H9 (cell line): ENCODE results near the gene RARG. TPM values are rescaled to one million over a fixed set of nuclear protein-coding genes. Genes with fewer than 3 reads are reported as not detected.

Experiments used
- DNase-seq: peaks from one replicate; pipeline ENCODE4 v3.0.0-alpha.2; 2017
- H2AFZ ChIP-seq: one replicate; pipeline ENCODE4 v1.6.1; 2013; ENCODE audit warnings: mild to moderate bottlenecking, low read length, control low read depth, moderate library complexity
- H2AK5ac ChIP-seq: 2 replicates; pipeline ENCODE4 v1.6.1; 2013; ENCODE audit warnings: low read length, control low read depth, mixed read lengths; ENCODE audit not compliant: insufficient read length
- H2BK120ac ChIP-seq: one replicate; pipeline ENCODE4 v1.6.1; 2013; ENCODE audit warnings: low read depth, mild to moderate bottlenecking, low read length, control low read depth, inconsistent platforms; ENCODE audit not compliant: poor library complexity, severe bottlenecking
- H2BK12ac ChIP-seq: 2 replicates; pipeline ENCODE4 v1.6.1; 2013; ENCODE audit warnings: low read length, control low read depth, mixed read lengths, low read depth; ENCODE audit not compliant: insufficient read length
- H2BK15ac ChIP-seq: 2 replicates; pipeline ENCODE4 v1.6.1; 2013; ENCODE audit warnings: low read depth, low read length, control low read depth
- H2BK20ac ChIP-seq: one replicate; pipeline ENCODE4 v1.6.1; 2013; ENCODE audit warnings: low read depth, mild to moderate bottlenecking, low read length, control low read depth, inconsistent platforms; ENCODE audit not compliant: poor library complexity, severe bottlenecking
- H2BK5ac ChIP-seq: 2 replicates; pipeline ENCODE4 v1.6.1; 2013; ENCODE audit warnings: low read length, control low read depth, mixed read lengths; ENCODE audit not compliant: insufficient read length
- H3K14ac ChIP-seq: 2 replicates; pipeline ENCODE4 v1.6.1; 2013; ENCODE audit warnings: low read length, control low read depth; ENCODE audit not compliant: insufficient read depth
- H3K18ac ChIP-seq: 2 replicates; pipeline ENCODE4 v1.6.1; 2013; ENCODE audit warnings: low read depth, mild to moderate bottlenecking, mixed read lengths, low read length, control low read depth; ENCODE audit not compliant: insufficient read length
- H3K23ac ChIP-seq: 2 replicates; pipeline ENCODE4 v1.6.1; 2013; ENCODE audit warnings: low read length, control low read depth, mixed read lengths, low read depth; ENCODE audit not compliant: insufficient read length
- H3K23me2 ChIP-seq: 2 replicates; pipeline ENCODE4 v1.6.1; 2013; ENCODE audit warnings: low read depth, mild to moderate bottlenecking, mixed read lengths, low read length, control low read depth; ENCODE audit not compliant: insufficient read length, poor library complexity, severe bottlenecking
- H3K27ac ChIP-seq: 2 replicates; pipeline ENCODE4 v1.5.1; 2013; ENCODE audit warnings: low read length, control low read depth, mixed read lengths, low read depth; ENCODE audit not compliant: insufficient read length
- H3K27me3 ChIP-seq: 2 replicates; pipeline ENCODE4 v1.6.1; 2013; ENCODE audit warnings: low read length, control low read depth, inconsistent platforms; ENCODE audit not compliant: insufficient read depth
- H3K4ac ChIP-seq: 2 replicates; pipeline ENCODE4 v1.6.1; 2013; ENCODE audit warnings: low read depth, mild to moderate bottlenecking, control low read depth, inconsistent platforms, low read length, moderate library complexity
- H3K4me1 ChIP-seq: 2 replicates; pipeline ENCODE4 v1.6.1; 2013; ENCODE audit warnings: low read length, control low read depth, inconsistent platforms; ENCODE audit not compliant: insufficient read depth
- H3K4me2 ChIP-seq: 2 replicates; pipeline ENCODE4 v1.6.1; 2013; ENCODE audit warnings: low read length, control low read depth, mixed read lengths; ENCODE audit not compliant: insufficient read length, insufficient read depth
- H3K56ac ChIP-seq: 2 replicates; pipeline ENCODE4 v1.6.1; 2013; ENCODE audit warnings: low read depth, mild to moderate bottlenecking, mixed read lengths, low read length, control low read depth; ENCODE audit not compliant: insufficient read length
- H3K79me1 ChIP-seq: 2 replicates; pipeline ENCODE4 v1.6.1; 2013; ENCODE audit warnings: low read depth, mild to moderate bottlenecking, moderate library complexity, low read length, control low read depth, inconsistent platforms; ENCODE audit not compliant: insufficient read depth, poor library complexity, severe bottlenecking
- H3K79me2 ChIP-seq: 2 replicates; pipeline ENCODE4 v1.6.1; 2013; ENCODE audit warnings: low read length, control low read depth, inconsistent platforms; ENCODE audit not compliant: insufficient read depth
- H3K9ac ChIP-seq: 2 replicates; pipeline ENCODE4 v1.6.1; 2013; ENCODE audit warnings: low read length, control low read depth, mixed read lengths; ENCODE audit not compliant: insufficient read length; ENCODE audit errors: extremely low read depth
- H3K9me3 ChIP-seq: one replicate; pipeline ENCODE4 v1.6.1; 2013; ENCODE audit warnings: low read depth, low read length, inconsistent platforms; ENCODE audit not compliant: control insufficient read depth
- H3T11ph ChIP-seq: one replicate; pipeline ENCODE4 v1.6.1; 2013; ENCODE audit warnings: mild to moderate bottlenecking, low read length, control low read depth, inconsistent platforms
- H4K20me1 ChIP-seq: one replicate; pipeline ENCODE4 v1.6.1; 2013; ENCODE audit not compliant: control insufficient read depth, insufficient read length, insufficient read depth
- H4K5ac ChIP-seq: 2 replicates; pipeline ENCODE4 v1.6.1; 2013; ENCODE audit warnings: low read depth, mild to moderate bottlenecking, mixed read lengths, low read length, control low read depth; ENCODE audit not compliant: insufficient read length
- H4K8ac ChIP-seq: replicated peaks from 2 replicates; pipeline ENCODE4 v1.6.1; 2013; ENCODE audit warnings: low read length, control low read depth, mixed read lengths, low read depth; ENCODE audit not compliant: insufficient read length
- H4K91ac ChIP-seq: 2 replicates; pipeline ENCODE4 v1.6.1; 2013; ENCODE audit warnings: low read depth, mild to moderate bottlenecking, moderate library complexity, mixed read lengths, low read length, control low read depth; ENCODE audit not compliant: insufficient read length
- H3K27ac Mint-ChIP-seq, 3 experiments: 2 replicates in 2 of 3; 3 replicates in 1 of 3; pipeline ENCODE4 v1.8.0; 2020 to 2021; ENCODE audit warnings: mixed read lengths in 3 of 3, mild to moderate bottlenecking in 1 of 3, moderate library complexity in 1 of 3
- H3K27me3 Mint-ChIP-seq: 2 replicates; pipeline ENCODE4 v1.8.0; 2021; ENCODE audit warnings: low read depth, mild to moderate bottlenecking, moderate library complexity, mixed read lengths
- H3K36me3 Mint-ChIP-seq, 3 experiments: 2 replicates in 2 of 3; 3 replicates in 1 of 3; pipeline ENCODE4 v1.8.0; 2020 to 2021; ENCODE audit warnings: low read depth in 3 of 3, mixed read lengths in 3 of 3; ENCODE audit not compliant: insufficient read depth in 1 of 3
- H3K4me1 Mint-ChIP-seq, 2 experiments: 2 replicates each; pipeline ENCODE4 v1.8.0; 2020; ENCODE audit warnings: mixed read lengths in 2 of 2
- H3K4me3 Mint-ChIP-seq, 2 experiments: 2 replicates in 1 of 2; 3 replicates in 1 of 2; pipeline ENCODE4 v1.8.0; 2020 to 2021; ENCODE audit warnings: mild to moderate bottlenecking in 2 of 2, mixed read lengths in 2 of 2, moderate library complexity in 1 of 2
- H3K9me3 Mint-ChIP-seq, 2 experiments: 2 replicates in 1 of 2; 3 replicates in 1 of 2; pipeline ENCODE4 v1.8.0; 2020; ENCODE audit warnings: mild to moderate bottlenecking in 2 of 2, mixed read lengths in 2 of 2, moderate library complexity in 1 of 2
- WGBS: extraction: QIAGEN DNeasy Blood & Tissue Kit; methylation state at CpG from one replicate; pipeline ENCODE4 v1.1.7; 2013; ENCODE audit warnings: missing lambda C conversion rate, low lambda C conversion rate, mixed read lengths; ENCODE audit not compliant: insufficient read length; ENCODE audit errors: extremely low coverage; 5-methylcytosine and 5-hydroxymethylcytosine counted together
- total RNA-seq: library from RNA; stranded (reverse); gene quantifications from 2 replicates; pipeline ENCODE4 v1.2.1, GENCODE V29; 2021
- TF ChIP-seq, protein P1 (sequence below): fragments of 200-600 bp; sonication (generic); conservative IDR thresholded peaks from 3 replicates; pipeline ENCODE4 v1.8.0; 2021; ENCODE audit warnings: antibody characterized with exemption, mild to moderate bottlenecking

Gene RARG
- total RNA-seq, 1 experiment from 2014 or later: 43.7 TPM

DNA sequence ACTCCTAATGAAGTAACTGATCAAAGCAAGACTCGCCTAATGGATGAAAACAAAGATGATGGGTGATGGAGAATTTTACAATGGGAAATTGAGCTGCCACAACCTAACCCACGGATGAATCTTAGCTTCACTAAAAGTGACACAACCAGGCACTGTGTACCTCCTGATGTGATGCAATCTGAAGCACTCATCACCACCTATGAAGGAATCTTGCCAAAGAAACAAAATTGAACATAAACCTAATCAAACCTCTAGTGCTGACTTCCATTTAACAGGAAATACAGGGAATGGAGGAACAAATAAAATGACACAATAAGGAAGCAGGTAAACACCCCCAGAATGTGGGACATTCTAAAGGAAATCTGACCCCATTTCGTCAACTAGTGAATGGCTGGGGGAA, 13.3 kb upstream of the RARG start:
- no peak overlapping the region for H3K18ac ChIP-seq
- DNase-seq: no peak
- Mint-ChIP-seq H3K36me3 (no peaks in the 10 kb centered on the region), H3K4me1 (peaks cover 36 to 45% of the 10 kb centered on the region in 2 experiments), H3K4me3 (no peak overlapping the region), H3K27me3 (peaks cover 1% of the 10 kb centered on the region), H3K9me3 (no peaks in the 10 kb centered on the region; a peak in 1 of 5 replicates), H3K27ac (no peak overlapping the region)
- no peak overlapping the region for H3K14ac ChIP-seq
- no peaks in the 10 kb centered on the region for H3K79me1 ChIP-seq
- H2BK12ac ChIP-seq: no peak overlapping the region
- no peak overlapping the region for H2BK15ac ChIP-seq
- H2AK5ac ChIP-seq: no peak overlapping the region
- no peak overlapping the region for H2BK20ac ChIP-seq
- H3K56ac ChIP-seq: no peak overlapping the region
- H3K27me3 ChIP-seq: no peaks in the 10 kb centered on the region
- H3K27ac ChIP-seq: no peak overlapping the region
- H4K91ac ChIP-seq: no peak overlapping the region
- no peaks in the 10 kb centered on the region for H3K9me3 ChIP-seq
- no peak overlapping the region for H3K9ac ChIP-seq
- H3K4ac ChIP-seq: no peak overlapping the region
- H4K20me1 ChIP-seq: no peaks in the 10 kb centered on the region
- no peak overlapping the region for H3K4me2 ChIP-seq
- no peak overlapping the region for H2AFZ ChIP-seq
- H3K23ac ChIP-seq: no peak overlapping the region
- H4K8ac ChIP-seq: no peak overlapping the region
- WGBS: no CpG with 5 or more reads among the region's 3 CpGs
- H3K23me2 ChIP-seq: no peaks in the 10 kb centered on the region
- no peak overlapping the region for H2BK120ac ChIP-seq
- TF ChIP-seq, protein P1, sequence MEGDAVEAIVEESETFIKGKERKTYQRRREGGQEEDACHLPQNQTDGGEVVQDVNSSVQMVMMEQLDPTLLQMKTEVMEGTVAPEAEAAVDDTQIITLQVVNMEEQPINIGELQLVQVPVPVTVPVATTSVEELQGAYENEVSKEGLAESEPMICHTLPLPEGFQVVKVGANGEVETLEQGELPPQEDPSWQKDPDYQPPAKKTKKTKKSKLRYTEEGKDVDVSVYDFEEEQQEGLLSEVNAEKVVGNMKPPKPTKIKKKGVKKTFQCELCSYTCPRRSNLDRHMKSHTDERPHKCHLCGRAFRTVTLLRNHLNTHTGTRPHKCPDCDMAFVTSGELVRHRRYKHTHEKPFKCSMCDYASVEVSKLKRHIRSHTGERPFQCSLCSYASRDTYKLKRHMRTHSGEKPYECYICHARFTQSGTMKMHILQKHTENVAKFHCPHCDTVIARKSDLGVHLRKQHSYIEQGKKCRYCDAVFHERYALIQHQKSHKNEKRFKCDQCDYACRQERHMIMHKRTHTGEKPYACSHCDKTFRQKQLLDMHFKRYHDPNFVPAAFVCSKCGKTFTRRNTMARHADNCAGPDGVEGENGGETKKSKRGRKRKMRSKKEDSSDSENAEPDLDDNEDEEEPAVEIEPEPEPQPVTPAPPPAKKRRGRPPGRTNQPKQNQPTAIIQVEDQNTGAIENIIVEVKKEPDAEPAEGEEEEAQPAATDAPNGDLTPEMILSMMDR: no peak
- H3K4me1 ChIP-seq: peaks cover 2% of the 10 kb centered on the region; the same call in 1 of the 2 replicates
- H3K79me2 ChIP-seq: no peaks in the 10 kb centered on the region
- H2BK5ac ChIP-seq: no peak overlapping the region
- H4K5ac ChIP-seq: no peak overlapping the region
- no peak overlapping the region for H3T11ph ChIP-seq
